Activated B cell treated with CpG ODN at 0.5 μM for 24 hours (primary cell): ENCODE data around the gene ATG2A. TPM values are rescaled to one million over a fixed set of nuclear protein-coding genes. Genes with fewer than 3 reads are reported as not detected.

Source experiments
- ATAC-seq: fragments of 200-7000 bp; cut with Tn5 transposase; one replicate; pipeline ENCODE4 v1.10.0; 2021; ENCODE audit warnings: low read depth, mild to moderate bottlenecking, moderate library complexity
- CTCF ChIA-PET: fragments of 350-600 bp; sonication (Branson Sonifier 250); formaldehyde crosslinking; loops from one replicate; lab custom pipeline; 2021; ENCODE audit warnings: antibody characterized with exemption; lab: Charles Lee
- POLR2A ChIA-PET: fragments of 350-600 bp; sonication (Branson Sonifier 250); formaldehyde crosslinking; loops from one replicate; lab custom pipeline; 2021; ENCODE audit warnings: antibody characterized with exemption; lab: Charles Lee
- DNase-seq: peaks from one replicate; pipeline ENCODE4 v3.0.0; 2022
- H3K27ac Mint-ChIP-seq: one replicate; pipeline ENCODE4 v1.8.0; 2020; ENCODE audit warnings: mixed read lengths
- H3K27me3 Mint-ChIP-seq: one replicate; pipeline ENCODE4 v1.8.0; 2021; ENCODE audit warnings: mixed read lengths
- H3K36me3 Mint-ChIP-seq: one replicate; pipeline ENCODE4 v1.8.0; 2021; ENCODE audit warnings: low read depth, mixed read lengths
- H3K4me1 Mint-ChIP-seq: one replicate; pipeline ENCODE4 v1.8.0; 2021; ENCODE audit warnings: mixed read lengths
- H3K4me3 Mint-ChIP-seq: one replicate; pipeline ENCODE4 v1.8.0; 2020; ENCODE audit warnings: mild to moderate bottlenecking, mixed read lengths
- H3K9me3 Mint-ChIP-seq: one replicate; pipeline ENCODE4 v1.8.0; 2020; ENCODE audit warnings: mixed read lengths
- intact Hi-C: fragments of 100-400 bp; cut with micrococcal nuclease; formaldehyde crosslinking; loops from one replicate; pipeline ENCODE4 v1.15.1; 2024
- total RNA-seq: library from RNA; stranded (reverse); gene quantifications from 2 replicates; pipeline ENCODE4 v1.2.3, GENCODE V29; 2022
- TF ChIP-seq, protein P1 (sequence below): fragments of 200-600 bp; IDR thresholded peaks from one replicate; pipeline ENCODE4 v1.8.0; 2022; ENCODE audit warnings: antibody characterized with exemption, mild to moderate bottlenecking

Gene ATG2A
- total RNA-seq, 1 donor from 2014 or later: 35.0 TPM

DNA sequence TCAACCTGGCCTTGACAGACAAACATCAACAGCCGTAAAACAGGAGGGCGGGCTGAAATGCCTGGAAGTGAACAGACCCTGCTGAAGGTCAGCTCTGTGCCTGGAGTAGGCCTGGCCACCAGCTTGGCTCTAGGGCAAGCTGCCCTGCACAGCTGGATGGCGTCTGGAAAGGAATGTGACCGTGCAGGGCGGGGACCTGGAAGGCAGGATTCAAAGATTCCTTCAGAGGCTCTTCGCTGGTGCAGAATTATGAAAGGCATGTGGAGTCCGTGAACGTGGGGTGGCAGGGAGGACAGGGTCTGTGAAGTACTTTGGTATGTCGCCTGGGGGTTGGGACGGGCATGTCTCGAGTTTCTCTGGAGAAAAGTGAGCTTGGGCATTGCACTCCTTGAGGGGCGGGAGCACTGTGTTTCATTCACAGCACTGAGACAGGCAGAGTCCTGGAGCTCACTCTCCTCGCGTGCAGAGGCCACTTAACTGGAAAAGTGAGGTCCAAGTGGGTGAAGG, 40.1 kb downstream of the ATG2A start:
- peak overlapping the region; percentile 97 for H3K4me3 Mint-ChIP-seq
- TF ChIP-seq, protein P1, sequence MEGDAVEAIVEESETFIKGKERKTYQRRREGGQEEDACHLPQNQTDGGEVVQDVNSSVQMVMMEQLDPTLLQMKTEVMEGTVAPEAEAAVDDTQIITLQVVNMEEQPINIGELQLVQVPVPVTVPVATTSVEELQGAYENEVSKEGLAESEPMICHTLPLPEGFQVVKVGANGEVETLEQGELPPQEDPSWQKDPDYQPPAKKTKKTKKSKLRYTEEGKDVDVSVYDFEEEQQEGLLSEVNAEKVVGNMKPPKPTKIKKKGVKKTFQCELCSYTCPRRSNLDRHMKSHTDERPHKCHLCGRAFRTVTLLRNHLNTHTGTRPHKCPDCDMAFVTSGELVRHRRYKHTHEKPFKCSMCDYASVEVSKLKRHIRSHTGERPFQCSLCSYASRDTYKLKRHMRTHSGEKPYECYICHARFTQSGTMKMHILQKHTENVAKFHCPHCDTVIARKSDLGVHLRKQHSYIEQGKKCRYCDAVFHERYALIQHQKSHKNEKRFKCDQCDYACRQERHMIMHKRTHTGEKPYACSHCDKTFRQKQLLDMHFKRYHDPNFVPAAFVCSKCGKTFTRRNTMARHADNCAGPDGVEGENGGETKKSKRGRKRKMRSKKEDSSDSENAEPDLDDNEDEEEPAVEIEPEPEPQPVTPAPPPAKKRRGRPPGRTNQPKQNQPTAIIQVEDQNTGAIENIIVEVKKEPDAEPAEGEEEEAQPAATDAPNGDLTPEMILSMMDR: no peak
- ATAC-seq (no peak), DNase-seq (no peak)
- POLR2A ChIA-PET: interaction anchor here (0.5 to 27.8 kb wide), 9 partner anchors 11 to 202 kb away, joined by 3 to 1194 read pairs (median 11); partner anchors contain the start of genes CDC42BPG, RASGRP2 and SF1
- H3K36me3 Mint-ChIP-seq: peaks cover 57% of the 10 kb centered on the region
- no peaks in the 10 kb centered on the region for H3K27me3 Mint-ChIP-seq
- H3K27ac Mint-ChIP-seq: peak overlapping the region; percentile 82
- intact Hi-C loops: no loop called here
- CTCF ChIA-PET: interaction anchor here (2.6 to 11.5 kb wide), 4 partner anchors 10 to 26 kb away, joined by 10 to 163 read pairs (median 20); no protein-coding TSS in a partner anchor
- H3K4me1 Mint-ChIP-seq: peaks cover 74% of the 10 kb centered on the region
- H3K9me3 Mint-ChIP-seq: no peaks in the 10 kb centered on the region

DNA sequence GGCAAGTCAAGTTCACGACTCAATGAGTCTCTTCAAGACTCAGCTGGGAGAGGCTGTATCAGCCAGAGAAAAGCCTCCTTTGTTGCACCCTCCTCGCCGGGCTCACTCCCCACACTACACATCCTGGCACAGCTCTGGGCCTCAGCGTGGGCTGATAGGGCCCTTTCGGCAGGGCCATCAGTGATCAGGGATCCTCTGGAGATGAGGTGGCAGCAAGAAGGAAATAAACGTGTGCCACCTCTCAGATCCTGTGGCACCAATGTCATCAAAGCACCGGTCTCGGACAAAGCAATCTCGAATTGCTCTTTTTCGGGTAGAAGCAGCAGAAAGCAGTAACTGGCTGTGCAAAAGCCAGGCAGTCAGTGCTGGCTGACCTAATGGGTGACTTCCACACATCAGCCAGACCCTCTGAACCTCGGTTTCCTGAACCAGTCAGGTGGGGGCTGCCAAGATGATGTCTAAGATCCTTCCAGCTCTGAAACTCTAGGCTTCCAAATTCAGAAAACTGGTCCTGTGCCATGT, 40.7 kb downstream of the ATG2A start:
- peaks cover 63% of the 10 kb centered on the region for H3K36me3 Mint-ChIP-seq
- no peak for DNase-seq

DNA sequence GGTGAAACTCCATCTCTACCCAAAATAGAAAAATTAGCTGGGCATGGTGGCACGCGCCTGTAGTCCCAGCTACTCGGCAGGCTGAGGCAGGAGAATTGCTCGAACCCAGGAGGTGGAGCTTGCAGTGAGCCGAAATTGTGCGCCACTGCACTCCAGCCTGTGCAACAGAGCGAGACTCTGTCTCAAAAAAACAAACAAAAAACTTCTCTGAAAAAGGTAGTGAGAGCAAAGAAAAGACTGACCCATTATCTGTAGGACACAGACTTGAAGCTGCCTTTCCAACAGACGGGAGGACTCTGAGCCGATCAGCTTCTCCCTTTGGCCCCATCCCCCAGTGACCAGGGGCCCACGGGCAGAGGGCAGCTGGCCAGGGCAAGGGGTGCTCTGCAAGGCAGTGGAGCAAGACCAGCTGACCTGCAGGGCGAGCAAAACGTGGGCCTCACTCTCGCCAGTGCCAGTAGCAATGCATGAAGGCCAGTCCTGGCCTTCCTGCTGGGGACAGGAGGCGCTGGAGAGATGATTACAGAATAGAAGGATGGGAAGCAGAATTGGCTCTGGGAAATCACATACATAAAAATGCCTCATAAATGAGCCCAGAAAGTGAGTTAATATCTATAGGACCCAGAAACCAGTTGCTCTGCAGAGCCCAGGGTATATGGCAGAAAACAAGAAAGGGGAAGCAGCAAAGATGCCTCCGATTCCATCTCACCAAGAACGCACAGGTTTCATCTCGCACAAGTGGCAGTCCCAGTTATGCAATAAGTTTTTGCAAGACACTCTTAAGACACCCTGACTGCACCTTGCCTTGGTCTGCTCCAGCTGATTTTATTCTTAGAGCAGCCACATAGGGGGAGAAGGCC, 41.4 kb downstream of the ATG2A start:
- H3K9me3 Mint-ChIP-seq: no peaks in the 10 kb centered on the region
- TF ChIP-seq, protein P1: no peak
- intact Hi-C loops: no loop called here
- CTCF ChIA-PET: interaction anchor here (1.0 to 11.5 kb wide), 8 partner anchors 10 to 24 kb away, joined by 3 to 163 read pairs (median 6); no protein-coding TSS in a partner anchor
- H3K36me3 Mint-ChIP-seq: peaks cover 70% of the 10 kb centered on the region
- peak overlapping the region; percentile 97 for H3K4me3 Mint-ChIP-seq
- H3K4me1 Mint-ChIP-seq: peaks cover 78% of the 10 kb centered on the region
- POLR2A ChIA-PET: interaction anchor here (0.7 to 27.8 kb wide), 6 partner anchors 9 to 260 kb away, joined by 3 to 1194 read pairs (median 8); partner anchors contain the start of gene CDC42BPG
- DNase-seq (no peak), ATAC-seq (no peak)
- H3K27ac Mint-ChIP-seq: peak overlapping the region; percentile 73
- H3K27me3 Mint-ChIP-seq: no peaks in the 10 kb centered on the region

More for the DNA sequence above, 40.7 kb downstream of the ATG2A start:
- Mint-ChIP-seq H3K27ac (peak overlapping the region; percentile 73), H3K9me3 (no peaks in the 10 kb centered on the region), H3K27me3 (no peaks in the 10 kb centered on the region), H3K4me1 (peaks cover 78% of the 10 kb centered on the region), H3K4me3 (peak overlapping the region; percentile 97)
- TF ChIP-seq, protein P1: no peak
- intact Hi-C loops: no loop called here
- ChIA-PET POLR2A (interaction anchor here (1.2 to 27.8 kb wide), 5 partner anchors 9 to 202 kb away, joined by 4 to 1194 read pairs (median 11); partner anchors contain the start of gene CDC42BPG), CTCF (interaction anchor here (1.1 to 11.5 kb wide), 6 partner anchors 11 to 25 kb away, joined by 4 to 163 read pairs (median 10); no protein-coding TSS in a partner anchor)
- ATAC-seq: no peak

DNA sequence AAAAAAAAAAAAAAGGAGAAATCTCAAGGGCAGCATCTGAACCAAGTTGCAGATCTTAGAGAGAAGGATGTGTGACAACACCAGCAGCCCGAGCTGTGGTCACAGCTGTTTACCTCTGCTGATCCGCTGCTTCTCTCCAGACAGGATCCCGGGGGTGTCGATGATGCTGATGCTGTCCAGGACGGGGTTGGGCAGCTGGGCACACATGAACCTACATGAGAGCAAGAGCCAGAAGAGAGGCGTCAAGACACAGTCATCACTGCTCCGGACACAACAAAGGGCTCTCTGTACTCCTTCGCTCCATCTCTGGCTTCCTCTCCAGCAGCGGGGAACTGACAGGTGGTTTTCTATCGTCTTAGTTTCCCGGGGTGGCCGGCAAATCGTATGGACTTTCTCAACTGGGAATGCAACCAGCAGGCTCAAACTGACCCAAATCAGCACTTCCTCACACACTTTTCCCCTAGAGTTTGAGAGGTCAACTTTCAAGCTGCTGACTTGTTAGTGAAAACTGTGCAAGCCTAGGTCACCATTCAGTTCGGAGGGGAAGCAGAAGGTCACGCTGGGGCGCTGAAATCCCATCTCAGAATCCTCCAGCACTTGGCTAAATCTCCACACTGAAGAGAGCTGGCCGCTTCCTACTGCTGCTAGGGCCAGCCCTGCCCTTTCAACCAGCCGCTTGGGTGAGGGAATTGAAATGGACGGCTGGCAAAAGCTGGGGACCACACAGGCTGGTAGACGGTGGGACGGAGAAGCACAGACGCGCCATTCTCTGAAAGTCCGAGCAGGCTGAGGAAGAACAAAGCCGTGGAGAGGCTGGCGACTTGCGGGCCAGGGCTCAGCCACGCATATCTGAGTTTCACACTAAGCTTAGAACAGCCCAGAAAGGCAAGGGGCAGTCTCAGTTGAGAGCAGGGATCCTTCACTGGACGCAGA, 42.4 kb downstream of the ATG2A start:
- no peaks in the 10 kb centered on the region for H3K9me3 Mint-ChIP-seq
- DNase-seq (no peak), ATAC-seq (no peak)
- H3K4me1 Mint-ChIP-seq: peaks cover 78% of the 10 kb centered on the region
- no peaks in the 10 kb centered on the region for H3K27me3 Mint-ChIP-seq
- ChIA-PET CTCF (interaction anchor here (1.0 to 11.5 kb wide), 6 partner anchors 9 to 23 kb away, joined by 3 to 163 read pairs (median 6); no protein-coding TSS in a partner anchor), POLR2A (interaction anchor here (0.6 to 27.8 kb wide), 9 partner anchors 10 to 692 kb away, joined by 3 to 1194 read pairs (median 5); partner anchors contain the start of genes ARL2 and CDC42BPG)
- H3K36me3 Mint-ChIP-seq: peaks cover 76% of the 10 kb centered on the region
- intact Hi-C loops: no loop called here
- peak overlapping the region; percentile 73 for H3K27ac Mint-ChIP-seq
- peak overlapping the region; percentile 97 for H3K4me3 Mint-ChIP-seq
- TF ChIP-seq, protein P1: no peak
